ENCODE measurements around the gene RNF213.

The RNF213 gene

GRCh38 chr17:80245566-80246265, 14.9 kb upstream of the RNF213 start:
- Histone ChIP-seq H3K79me1 (ENCODE audit: low read length) (peaks cover 7% of the 10 kb centered on the region), H3K9ac (ENCODE audit: low read length) (no peak overlapping the region), H4K12ac (ENCODE audit: low read depth, low read length) (no peak overlapping the region), H2BK12ac (ENCODE audit: low read length) (no peak overlapping the region), H3K14ac (ENCODE audit: low read length) (no peak overlapping the region), H3K4me1 (ENCODE audit: control insufficient read depth in 1 of 2, insufficient read depth in 2 of 2, low read length in 2 of 2) (peaks cover 4% of the 10 kb centered on the region in 2 experiments), H2BK5ac (ENCODE audit: low read depth, low read length, poor library complexity) (no peak overlapping the region), H4K8ac (ENCODE audit: low read depth, low read length) (no peak overlapping the region), H3K4ac (ENCODE audit: low read depth, low read length) (no peak overlapping the region), H2AK5ac (ENCODE audit: low read length) (no peak overlapping the region), H2BK120ac (ENCODE audit: insufficient read depth, low read length, poor library complexity) (no peak overlapping the region), H3K4me3 (ENCODE audit: low read depth, low read length) (no peak overlapping the region), H3K27me3 (ENCODE audit: insufficient read depth, low read length) (no peaks in the 10 kb centered on the region), H3K79me2 (ENCODE audit: control insufficient read depth, insufficient read depth, low read length, poor library complexity) (no peaks in the 10 kb centered on the region), H4K91ac (ENCODE audit: low read depth, low read length) (no peak overlapping the region), H3K27ac (ENCODE audit: low read depth, low read length) (no peak overlapping the region), H3K4me2 (ENCODE audit: low read length) (no peak overlapping the region), H3K23ac (ENCODE audit: low read length) (no peak overlapping the region), H3K18ac (ENCODE audit: low read length) (no peak overlapping the region), H3K9me3 (ENCODE audit: insufficient read depth, low read depth, low read length) (peaks cover 3% of the 10 kb centered on the region), H3K36me3 (ENCODE audit: control insufficient read depth in 1 of 2, insufficient read depth in 2 of 2, low read length in 2 of 2) (peaks cover 59 to 60% of the 10 kb centered on the region in 2 experiments), H2AFZ (ENCODE audit: insufficient read depth, low read length, poor library complexity) (no peak overlapping the region)
- no CpG with 5 or more reads among the region's 27 CpGs for WGBS (ENCODE audit: extremely low coverage, insufficient coverage, insufficient read length)
- DNase-seq = no peak

DNA sequence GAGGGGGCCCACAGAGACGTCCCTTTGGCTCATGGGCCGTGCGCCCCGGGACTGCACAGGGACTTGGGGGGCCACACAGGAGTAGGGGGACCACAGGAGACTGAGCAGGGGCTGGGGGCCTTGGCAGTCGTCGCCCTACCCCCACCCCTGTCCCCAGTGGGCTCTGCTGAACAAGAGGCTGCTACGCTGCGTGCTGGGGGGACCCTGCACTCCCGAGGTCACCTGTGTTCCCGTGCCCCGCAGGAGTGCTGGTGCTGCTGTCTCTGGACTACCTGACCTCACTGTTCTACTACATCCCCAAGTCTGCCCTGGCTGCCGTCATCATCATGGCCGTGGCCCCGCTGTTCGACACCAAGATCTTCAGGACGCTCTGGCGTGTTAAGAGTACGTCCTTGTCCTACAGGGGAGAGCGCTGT, 14.4 kb upstream of the RNF213 start:
- WGBS (ENCODE audit: extremely low coverage, insufficient coverage, insufficient read length) = no CpG with 5 or more reads among the region's 19 CpGs
- no peak overlapping the region for H3K4me3 ChIP-seq (ENCODE audit: low read depth, low read length)
- no peak overlapping the region for H2BK12ac ChIP-seq (ENCODE audit: low read length)
- no peak overlapping the region for H3K27ac ChIP-seq (ENCODE audit: low read depth, low read length)
- no peak overlapping the region for H2AK5ac ChIP-seq (ENCODE audit: low read length)
- peaks cover 7% of the 10 kb centered on the region for H3K79me1 ChIP-seq (ENCODE audit: low read length)
- no peak overlapping the region for H2BK120ac ChIP-seq (ENCODE audit: insufficient read depth, low read length, poor library complexity)
- no peak overlapping the region for H2BK5ac ChIP-seq (ENCODE audit: low read depth, low read length, poor library complexity)
- no peak overlapping the region for H4K12ac ChIP-seq (ENCODE audit: low read depth, low read length)
- H3K4me2 ChIP-seq (ENCODE audit: low read length) = no peak overlapping the region
- H3K18ac ChIP-seq (ENCODE audit: low read length) = no peak overlapping the region
- H3K9ac ChIP-seq (ENCODE audit: low read length) = no peak overlapping the region
- H3K4me1 ChIP-seq (ENCODE audit: control insufficient read depth in 1 of 2, insufficient read depth in 2 of 2, low read length in 2 of 2) = peaks cover 4% of the 10 kb centered on the region in 2 experiments
- no peak for DNase-seq
- peaks cover 57 to 59% of the 10 kb centered on the region in 2 experiments for H3K36me3 ChIP-seq (ENCODE audit: control insufficient read depth in 1 of 2, insufficient read depth in 2 of 2, low read length in 2 of 2)
- no peak overlapping the region for H2AFZ ChIP-seq (ENCODE audit: insufficient read depth, low read length, poor library complexity)
- H4K91ac ChIP-seq (ENCODE audit: low read depth, low read length) = no peak overlapping the region
- no peak overlapping the region for H3K14ac ChIP-seq (ENCODE audit: low read length)
- no peak overlapping the region for H3K4ac ChIP-seq (ENCODE audit: low read depth, low read length)
- no peaks in the 10 kb centered on the region for H3K27me3 ChIP-seq (ENCODE audit: insufficient read depth, low read length)
- H3K23ac ChIP-seq (ENCODE audit: low read length) = no peak overlapping the region
- peaks cover 3% of the 10 kb centered on the region for H3K9me3 ChIP-seq (ENCODE audit: insufficient read depth, low read depth, low read length)
- H4K8ac ChIP-seq (ENCODE audit: low read depth, low read length) = no peak overlapping the region
- no peaks in the 10 kb centered on the region for H3K79me2 ChIP-seq (ENCODE audit: control insufficient read depth, insufficient read depth, low read length, poor library complexity)

DNA sequence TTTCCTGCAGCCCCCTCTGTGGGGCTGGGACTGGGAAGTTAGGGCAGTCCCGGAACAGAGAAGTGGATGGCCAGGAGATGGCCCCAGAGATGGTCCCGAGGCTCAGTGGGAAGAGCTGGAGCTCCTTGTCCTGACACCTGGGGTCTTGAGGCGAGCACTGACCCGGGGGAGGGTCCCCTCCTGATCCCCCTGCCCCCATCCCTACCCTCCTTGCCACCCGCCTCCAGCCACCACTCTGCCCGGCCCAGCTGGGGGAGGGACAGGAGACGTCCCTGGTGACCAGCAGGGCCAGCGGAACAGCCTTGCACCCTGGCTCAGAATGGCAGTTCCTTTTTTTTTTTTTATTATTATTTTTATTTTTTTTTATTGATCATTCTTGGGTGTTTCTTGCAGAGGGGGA, 13.9 kb upstream of the RNF213 start:
- Histone ChIP-seq H2BK5ac (ENCODE audit: low read depth, low read length, poor library complexity) (no peak overlapping the region), H4K12ac (ENCODE audit: low read depth, low read length) (no peak overlapping the region), H3K4me3 (ENCODE audit: low read depth, low read length) (no peak overlapping the region), H2BK120ac (ENCODE audit: insufficient read depth, low read length, poor library complexity) (no peak overlapping the region), H3K9ac (ENCODE audit: low read length) (no peak overlapping the region), H3K79me1 (ENCODE audit: low read length) (peaks cover 7% of the 10 kb centered on the region), H3K27me3 (ENCODE audit: insufficient read depth, low read length) (no peaks in the 10 kb centered on the region), H3K27ac (ENCODE audit: low read depth, low read length) (no peak overlapping the region), H2AK5ac (ENCODE audit: low read length) (no peak overlapping the region), H3K18ac (ENCODE audit: low read length) (no peak overlapping the region), H3K23ac (ENCODE audit: low read length) (no peak overlapping the region), H3K4me1 (ENCODE audit: control insufficient read depth in 1 of 2, insufficient read depth in 2 of 2, low read length in 2 of 2) (peaks cover 4% of the 10 kb centered on the region in 2 experiments), H3K14ac (ENCODE audit: low read length) (no peak overlapping the region), H3K36me3 (ENCODE audit: control insufficient read depth in 1 of 2, insufficient read depth in 2 of 2, low read length in 2 of 2) (peaks cover 54 to 56% of the 10 kb centered on the region in 2 experiments), H3K4ac (ENCODE audit: low read depth, low read length) (no peak overlapping the region), H2AFZ (ENCODE audit: insufficient read depth, low read length, poor library complexity) (no peak overlapping the region), H4K8ac (ENCODE audit: low read depth, low read length) (no peak overlapping the region), H2BK12ac (ENCODE audit: low read length) (no peak overlapping the region), H4K91ac (ENCODE audit: low read depth, low read length) (no peak overlapping the region), H3K4me2 (ENCODE audit: low read length) (no peak overlapping the region), H3K9me3 (ENCODE audit: insufficient read depth, low read depth, low read length) (peaks cover 3% of the 10 kb centered on the region), H3K79me2 (ENCODE audit: control insufficient read depth, insufficient read depth, low read length, poor library complexity) (no peaks in the 10 kb centered on the region)
- no CpG with 5 or more reads among the region's 8 CpGs for WGBS (ENCODE audit: extremely low coverage, insufficient coverage, insufficient read length)
- DNase-seq = no peak

GRCh38 chr17:80247561-80247960, 13.1 kb upstream of the RNF213 start:
- Histone ChIP-seq H2AK5ac (ENCODE audit: low read length) (no peak overlapping the region), H3K4me3 (ENCODE audit: low read depth, low read length) (no peak overlapping the region), H4K12ac (ENCODE audit: low read depth, low read length) (no peak overlapping the region), H4K91ac (ENCODE audit: low read depth, low read length) (no peak overlapping the region), H3K9ac (ENCODE audit: low read length) (no peak overlapping the region), H3K79me1 (ENCODE audit: low read length) (peaks cover 7% of the 10 kb centered on the region), H2BK120ac (ENCODE audit: insufficient read depth, low read length, poor library complexity) (no peak overlapping the region), H3K23ac (ENCODE audit: low read length) (no peak overlapping the region), H4K8ac (ENCODE audit: low read depth, low read length) (no peak overlapping the region), H2AFZ (ENCODE audit: insufficient read depth, low read length, poor library complexity) (no peak overlapping the region), H3K36me3 (ENCODE audit: control insufficient read depth in 1 of 2, insufficient read depth in 2 of 2, low read length in 2 of 2) (peaks cover 54 to 55% of the 10 kb centered on the region in 2 experiments), H3K27me3 (ENCODE audit: insufficient read depth, low read length) (no peaks in the 10 kb centered on the region), H3K4me1 (ENCODE audit: control insufficient read depth in 1 of 2, insufficient read depth in 2 of 2, low read length in 2 of 2) (peaks cover 4% of the 10 kb centered on the region in 2 experiments), H3K18ac (ENCODE audit: low read length) (no peak overlapping the region), H3K14ac (ENCODE audit: low read length) (no peak overlapping the region), H3K9me3 (ENCODE audit: insufficient read depth, low read depth, low read length) (peaks cover 3% of the 10 kb centered on the region), H3K79me2 (ENCODE audit: control insufficient read depth, insufficient read depth, low read length, poor library complexity) (no peaks in the 10 kb centered on the region), H2BK12ac (ENCODE audit: low read length) (no peak overlapping the region), H3K4me2 (ENCODE audit: low read length) (no peak overlapping the region), H2BK5ac (ENCODE audit: low read depth, low read length, poor library complexity) (no peak overlapping the region), H3K27ac (ENCODE audit: low read depth, low read length) (no peak overlapping the region), H3K4ac (ENCODE audit: low read depth, low read length) (no peak overlapping the region)
- DNase-seq = no peak
- WGBS (ENCODE audit: extremely low coverage, insufficient coverage, insufficient read length) = no CpG with 5 or more reads among the region's 17 CpGs
